Measurements from ENCODE around the gene PEPD. TPM values are rescaled to one million over a fixed set of nuclear protein-coding genes. Genes with fewer than 3 reads are reported as not detected.
A peak's percentile ranks its signal among the peaks of the same experiment; 100 is the strongest.

Gene PEPD
- total RNA-seq, 1 experiment from 2014 or later, result 83.1 TPM

DNA sequence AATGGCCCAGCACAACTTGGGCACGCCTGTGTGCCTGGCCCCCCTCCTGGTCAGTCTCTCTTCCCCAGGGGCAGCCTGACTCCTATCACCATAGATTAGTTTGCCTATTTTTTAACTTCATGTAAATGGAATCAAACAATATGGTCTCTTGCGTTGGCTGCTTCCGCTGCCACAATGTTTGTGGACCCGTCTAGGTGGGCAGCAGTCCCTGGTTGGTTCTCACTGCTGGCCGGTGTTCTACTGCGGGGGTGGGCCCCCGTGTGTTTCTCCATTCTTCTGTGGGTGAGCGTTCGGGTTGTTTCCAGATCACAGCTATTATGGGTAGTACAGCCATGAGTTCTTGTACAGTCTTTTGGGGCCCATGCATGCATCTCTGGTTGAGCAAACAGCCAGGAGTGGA lies 100.8 kb downstream of the PEPD start:
- CTCF ChIA-PET, result interaction anchor here (1.3 to 7.1 kb wide), 2 partner anchors 11 to 110 kb away, joined by 4 to 60 read pairs; no protein-coding TSS in a partner anchor
- no peak for DNase-seq (ENCODE audit: low spot score)
- no peak overlapping the region for H3K27ac Mint-ChIP-seq

DNA sequence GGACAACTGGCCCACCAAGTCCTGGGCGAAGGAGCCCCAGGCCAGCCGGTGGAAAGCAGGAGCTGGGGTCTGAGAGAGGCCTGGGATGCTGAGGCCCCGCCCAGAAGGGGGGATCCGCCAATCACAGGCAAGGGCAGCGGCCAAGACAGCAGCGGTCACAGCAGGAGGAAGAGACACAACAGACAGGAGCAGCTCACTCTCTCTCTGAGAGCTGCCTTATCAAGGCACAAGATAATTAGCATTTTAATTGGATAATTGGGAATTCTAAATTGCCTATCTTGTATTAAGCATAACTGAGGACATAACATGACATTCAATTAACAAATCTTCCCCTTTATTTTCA lies 101.8 kb downstream of the PEPD start:
- no peaks in the 10 kb centered on the region for H3K9me3 Mint-ChIP-seq

More for the DNA sequence above, 100.8 kb downstream of the PEPD start:
- Mint-ChIP-seq H3K36me3 (no peaks in the 10 kb centered on the region), H3K4me1 (peaks cover 11% of the 10 kb centered on the region), H3K4me3 (no peak overlapping the region), H3K9me3 (no peaks in the 10 kb centered on the region), H3K27me3 (ENCODE audit: low read depth) (no peaks in the 10 kb centered on the region)
- ATAC-seq, result no peak
- POLR2A ChIA-PET, result no interaction called here
- no peak for TF ChIP-seq JAZF1 (CRISPR knock-in tag; IDR thresholded peaks at IDR 0.05)
- TF ChIP-seq, protein P1, sequence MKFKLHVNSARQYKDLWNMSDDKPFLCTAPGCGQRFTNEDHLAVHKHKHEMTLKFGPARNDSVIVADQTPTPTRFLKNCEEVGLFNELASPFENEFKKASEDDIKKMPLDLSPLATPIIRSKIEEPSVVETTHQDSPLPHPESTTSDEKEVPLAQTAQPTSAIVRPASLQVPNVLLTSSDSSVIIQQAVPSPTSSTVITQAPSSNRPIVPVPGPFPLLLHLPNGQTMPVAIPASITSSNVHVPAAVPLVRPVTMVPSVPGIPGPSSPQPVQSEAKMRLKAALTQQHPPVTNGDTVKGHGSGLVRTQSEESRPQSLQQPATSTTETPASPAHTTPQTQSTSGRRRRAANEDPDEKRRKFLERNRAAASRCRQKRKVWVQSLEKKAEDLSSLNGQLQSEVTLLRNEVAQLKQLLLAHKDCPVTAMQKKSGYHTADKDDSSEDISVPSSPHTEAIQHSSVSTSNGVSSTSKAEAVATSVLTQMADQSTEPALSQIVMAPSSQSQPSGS (CRISPR knock-in tag; IDR thresholded peaks at IDR 0.05; ENCODE audit: borderline replicate concordance, low read depth), result no peak
- TF ChIP-seq ZNF396 (CRISPR knock-in tag; IDR thresholded peaks at IDR 0.05; ENCODE audit: borderline replicate concordance), result no peak
- TF ChIP-seq NR1H2 (CRISPR knock-in tag; IDR thresholded peaks at IDR 0.05), result no peak
- no peak for TF ChIP-seq ZNF219 (CRISPR knock-in tag; IDR thresholded peaks at IDR 0.05; ENCODE audit: borderline replicate concordance)

GRCh38 chr19:33418871-33419787 lies 102.5 kb downstream of the PEPD start:
- POLR2A ChIA-PET, result no interaction called here
- Mint-ChIP-seq H3K27ac (no peak overlapping the region), H3K4me1 (peaks cover 11% of the 10 kb centered on the region), H3K4me3 (no peak overlapping the region), H3K27me3 (ENCODE audit: low read depth) (no peaks in the 10 kb centered on the region), H3K36me3 (no peaks in the 10 kb centered on the region), H3K9me3 (no peaks in the 10 kb centered on the region)
- no peak for DNase-seq (ENCODE audit: low spot score)
- ATAC-seq, result no peak
- CTCF ChIA-PET, result interaction anchor here (0.8 to 7.1 kb wide), 14 partner anchors 12 to 359 kb away, joined by 3 to 60 read pairs (median 4); partner anchors contain the start of gene CEBPA
- TF ChIP-seq NFYB (CRISPR knock-in tag; conservative IDR thresholded peaks at IDR 0.05; ENCODE audit: low read depth), result no peak
- no peak for TF ChIP-seq GRHL2 (CRISPR knock-in tag; IDR thresholded peaks at IDR 0.05; ENCODE audit: insufficient replicate concordance, severe bottlenecking)
- TF ChIP-seq, protein P2, sequence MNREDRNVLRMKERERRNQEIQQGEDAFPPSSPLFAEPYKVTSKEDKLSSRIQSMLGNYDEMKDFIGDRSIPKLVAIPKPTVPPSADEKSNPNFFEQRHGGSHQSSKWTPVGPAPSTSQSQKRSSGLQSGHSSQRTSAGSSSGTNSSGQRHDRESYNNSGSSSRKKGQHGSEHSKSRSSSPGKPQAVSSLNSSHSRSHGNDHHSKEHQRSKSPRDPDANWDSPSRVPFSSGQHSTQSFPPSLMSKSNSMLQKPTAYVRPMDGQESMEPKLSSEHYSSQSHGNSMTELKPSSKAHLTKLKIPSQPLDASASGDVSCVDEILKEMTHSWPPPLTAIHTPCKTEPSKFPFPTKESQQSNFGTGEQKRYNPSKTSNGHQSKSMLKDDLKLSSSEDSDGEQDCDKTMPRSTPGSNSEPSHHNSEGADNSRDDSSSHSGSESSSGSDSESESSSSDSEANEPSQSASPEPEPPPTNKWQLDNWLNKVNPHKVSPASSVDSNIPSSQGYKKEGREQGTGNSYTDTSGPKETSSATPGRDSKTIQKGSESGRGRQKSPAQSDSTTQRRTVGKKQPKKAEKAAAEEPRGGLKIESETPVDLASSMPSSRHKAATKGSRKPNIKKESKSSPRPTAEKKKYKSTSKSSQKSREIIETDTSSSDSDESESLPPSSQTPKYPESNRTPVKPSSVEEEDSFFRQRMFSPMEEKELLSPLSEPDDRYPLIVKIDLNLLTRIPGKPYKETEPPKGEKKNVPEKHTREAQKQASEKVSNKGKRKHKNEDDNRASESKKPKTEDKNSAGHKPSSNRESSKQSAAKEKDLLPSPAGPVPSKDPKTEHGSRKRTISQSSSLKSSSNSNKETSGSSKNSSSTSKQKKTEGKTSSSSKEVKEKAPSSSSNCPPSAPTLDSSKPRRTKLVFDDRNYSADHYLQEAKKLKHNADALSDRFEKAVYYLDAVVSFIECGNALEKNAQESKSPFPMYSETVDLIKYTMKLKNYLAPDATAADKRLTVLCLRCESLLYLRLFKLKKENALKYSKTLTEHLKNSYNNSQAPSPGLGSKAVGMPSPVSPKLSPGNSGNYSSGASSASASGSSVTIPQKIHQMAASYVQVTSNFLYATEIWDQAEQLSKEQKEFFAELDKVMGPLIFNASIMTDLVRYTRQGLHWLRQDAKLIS (CRISPR knock-in tag; IDR thresholded peaks at IDR 0.05; ENCODE audit: borderline replicate concordance), result no peak
- no peak for TF ChIP-seq NR1H2 (CRISPR knock-in tag; IDR thresholded peaks at IDR 0.05)
- TF ChIP-seq, protein P3, sequence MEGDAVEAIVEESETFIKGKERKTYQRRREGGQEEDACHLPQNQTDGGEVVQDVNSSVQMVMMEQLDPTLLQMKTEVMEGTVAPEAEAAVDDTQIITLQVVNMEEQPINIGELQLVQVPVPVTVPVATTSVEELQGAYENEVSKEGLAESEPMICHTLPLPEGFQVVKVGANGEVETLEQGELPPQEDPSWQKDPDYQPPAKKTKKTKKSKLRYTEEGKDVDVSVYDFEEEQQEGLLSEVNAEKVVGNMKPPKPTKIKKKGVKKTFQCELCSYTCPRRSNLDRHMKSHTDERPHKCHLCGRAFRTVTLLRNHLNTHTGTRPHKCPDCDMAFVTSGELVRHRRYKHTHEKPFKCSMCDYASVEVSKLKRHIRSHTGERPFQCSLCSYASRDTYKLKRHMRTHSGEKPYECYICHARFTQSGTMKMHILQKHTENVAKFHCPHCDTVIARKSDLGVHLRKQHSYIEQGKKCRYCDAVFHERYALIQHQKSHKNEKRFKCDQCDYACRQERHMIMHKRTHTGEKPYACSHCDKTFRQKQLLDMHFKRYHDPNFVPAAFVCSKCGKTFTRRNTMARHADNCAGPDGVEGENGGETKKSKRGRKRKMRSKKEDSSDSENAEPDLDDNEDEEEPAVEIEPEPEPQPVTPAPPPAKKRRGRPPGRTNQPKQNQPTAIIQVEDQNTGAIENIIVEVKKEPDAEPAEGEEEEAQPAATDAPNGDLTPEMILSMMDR (IDR thresholded peaks at IDR 0.05), result no peak
- TF ChIP-seq, protein P4, sequence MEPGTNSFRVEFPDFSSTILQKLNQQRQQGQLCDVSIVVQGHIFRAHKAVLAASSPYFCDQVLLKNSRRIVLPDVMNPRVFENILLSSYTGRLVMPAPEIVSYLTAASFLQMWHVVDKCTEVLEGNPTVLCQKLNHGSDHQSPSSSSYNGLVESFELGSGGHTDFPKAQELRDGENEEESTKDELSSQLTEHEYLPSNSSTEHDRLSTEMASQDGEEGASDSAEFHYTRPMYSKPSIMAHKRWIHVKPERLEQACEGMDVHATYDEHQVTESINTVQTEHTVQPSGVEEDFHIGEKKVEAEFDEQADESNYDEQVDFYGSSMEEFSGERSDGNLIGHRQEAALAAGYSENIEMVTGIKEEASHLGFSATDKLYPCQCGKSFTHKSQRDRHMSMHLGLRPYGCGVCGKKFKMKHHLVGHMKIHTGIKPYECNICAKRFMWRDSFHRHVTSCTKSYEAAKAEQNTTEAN (CRISPR knock-in tag; IDR thresholded peaks at IDR 0.05), result no peak
- TF ChIP-seq ETV6 (CRISPR knock-in tag; IDR thresholded peaks at IDR 0.05), result no peak
- no peak for TF ChIP-seq SMAD4 (CRISPR knock-in tag; IDR thresholded peaks at IDR 0.05)
- TF ChIP-seq FOXJ3 (CRISPR knock-in tag; IDR thresholded peaks at IDR 0.05; ENCODE audit: borderline replicate concordance), result no peak
- TF ChIP-seq, protein P5, sequence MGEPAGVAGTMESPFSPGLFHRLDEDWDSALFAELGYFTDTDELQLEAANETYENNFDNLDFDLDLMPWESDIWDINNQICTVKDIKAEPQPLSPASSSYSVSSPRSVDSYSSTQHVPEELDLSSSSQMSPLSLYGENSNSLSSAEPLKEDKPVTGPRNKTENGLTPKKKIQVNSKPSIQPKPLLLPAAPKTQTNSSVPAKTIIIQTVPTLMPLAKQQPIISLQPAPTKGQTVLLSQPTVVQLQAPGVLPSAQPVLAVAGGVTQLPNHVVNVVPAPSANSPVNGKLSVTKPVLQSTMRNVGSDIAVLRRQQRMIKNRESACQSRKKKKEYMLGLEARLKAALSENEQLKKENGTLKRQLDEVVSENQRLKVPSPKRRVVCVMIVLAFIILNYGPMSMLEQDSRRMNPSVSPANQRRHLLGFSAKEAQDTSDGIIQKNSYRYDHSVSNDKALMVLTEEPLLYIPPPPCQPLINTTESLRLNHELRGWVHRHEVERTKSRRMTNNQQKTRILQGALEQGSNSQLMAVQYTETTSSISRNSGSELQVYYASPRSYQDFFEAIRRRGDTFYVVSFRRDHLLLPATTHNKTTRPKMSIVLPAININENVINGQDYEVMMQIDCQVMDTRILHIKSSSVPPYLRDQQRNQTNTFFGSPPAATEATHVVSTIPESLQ (CRISPR knock-in tag; IDR thresholded peaks at IDR 0.05), result no peak

More for the DNA sequence above, 101.8 kb downstream of the PEPD start:
- Mint-ChIP-seq H3K4me1 (peaks cover 11% of the 10 kb centered on the region), H3K27me3 (ENCODE audit: low read depth) (no peaks in the 10 kb centered on the region), H3K4me3 (no peak overlapping the region), H3K27ac (no peak overlapping the region), H3K36me3 (no peaks in the 10 kb centered on the region)
- DNase-seq (ENCODE audit: low spot score) (peak; percentile 81), ATAC-seq (peak; percentile 85)
- TF ChIP-seq, protein P3 (IDR thresholded peaks at IDR 0.05), result no peak
- TF ChIP-seq NFYB (CRISPR knock-in tag; conservative IDR thresholded peaks at IDR 0.05; ENCODE audit: low read depth), result peak; percentile 66
- 0 out of 2 replicates have a peak, but pooled peaks have one; percentile 49 for TF ChIP-seq SP1 (CRISPR knock-in tag; conservative IDR thresholded peaks at IDR 0.05)
- ChIA-PET POLR2A (interaction anchor here (0.6 kb wide), 1 partner anchor 47 kb away, joined by 7 read pairs; no protein-coding TSS in a partner anchor), CTCF (interaction anchor here (0.8 to 7.1 kb wide), 14 partner anchors 12 to 358 kb away, joined by 3 to 60 read pairs (median 4); partner anchors contain the start of gene CEBPA)

Measured in WTC11 (cell line).